HG03378 (cell line): ENCODE data around the gene CEP55.
A peak's percentile ranks its signal among the peaks of the same experiment; 100 is the strongest.
"Not testable (repeated sequence)": the region's sequence is repeated elsewhere in the genome, so short reads cannot be mapped to it uniquely, and the experiment has no call there.

Source experiments
- ATAC-seq: cut with Tn5 transposase; IDR thresholded peaks from one replicate; pipeline ENCODE4 v1.9.1; 2021; ENCODE audit warnings: mild to moderate bottlenecking, moderate library complexity; ENCODE audit not compliant: unreplicated experiment

Gene CEP55

GRCh38 chr10:93496322-93497041 is at the start of gene CEP55:
Gene CEP55, plus strand, starts transcription at chr10:93496612. Its CDS starts 3,440 bp downstream, at chr10:93500052.
- peak; percentile 95 for ATAC-seq

GRCh38 chr10:93447019-93447418 is 49.4 kb upstream of the CEP55 start:
- ATAC-seq = no peak

- no peak for ATAC-seq
Measured at GRCh38 chr10:93447970-93448369, 48.4 kb upstream of the CEP55 start.

- ATAC-seq = no peak
Measured at GRCh38 chr10:93451244-93451947, 45.0 kb upstream of the CEP55 start.

- ATAC-seq = no peak
Measured at GRCh38 chr10:93452143-93452542, 44.3 kb upstream of the CEP55 start.

- ATAC-seq = no peak
Measured at GRCh38 chr10:93454146-93454545, 42.3 kb upstream of the CEP55 start.

GRCh38 chr10:93454736-93455135 is 41.7 kb upstream of the CEP55 start:
- ATAC-seq = no peak

GRCh38 chr10:93456480-93456879 is 39.9 kb upstream of the CEP55 start:
- ATAC-seq = no peak

- no peak for ATAC-seq
Measured at GRCh38 chr10:93457511-93457910, 38.9 kb upstream of the CEP55 start.

GRCh38 chr10:93458821-93459257 is 37.6 kb upstream of the CEP55 start:
- ATAC-seq = no peak

GRCh38 chr10:93459466-93459865 is 36.9 kb upstream of the CEP55 start:
- ATAC-seq = no peak

- ATAC-seq = no peak
Measured at GRCh38 chr10:93461109-93461806, 35.2 kb upstream of the CEP55 start.

- no peak for ATAC-seq
Measured at GRCh38 chr10:93461807-93462178, 34.6 kb upstream of the CEP55 start.

- no peak for ATAC-seq
Measured at GRCh38 chr10:93462371-93462770, 34.0 kb upstream of the CEP55 start.

GRCh38 chr10:93462881-93463280 is 33.5 kb upstream of the CEP55 start:
- ATAC-seq = no peak

- ATAC-seq = no peak
Measured at GRCh38 chr10:93463723-93464476, 32.5 kb upstream of the CEP55 start.

- ATAC-seq = no peak
Measured at GRCh38 chr10:93464776-93465388, 31.5 kb upstream of the CEP55 start.

GRCh38 chr10:93465806-93466675 is 30.4 kb upstream of the CEP55 start:
- ATAC-seq = no peak

- not testable (repeated sequence) for ATAC-seq
Measured at GRCh38 chr10:93467635-93468034, 28.8 kb upstream of the CEP55 start.
